A673 (cell line): ENCODE data around the gene TEX22.

ENCODE experiments used
- EZH2 ChIP-seq: fragments of 200-600 bp; sonication (generic); IDR thresholded peaks from 2 replicates; pipeline ENCODE4 v1.6.1; 2017; ENCODE audit warnings: borderline replicate concordance, low read depth, mild to moderate bottlenecking, mixed read lengths, antibody characterized with exemption, low read length; ENCODE audit not compliant: poor library complexity, severe bottlenecking
- TF ChIP-seq, protein P1 (sequence below): fragments of 300-800, 200-600 bp; sonication (generic); conservative IDR thresholded peaks from 2 replicates; pipeline ENCODE4 v1.5.1; 2017; ENCODE audit warnings: low read depth, mild to moderate bottlenecking, antibody characterized with exemption, low read length, moderate library complexity, mixed read lengths

- TF ChIP-seq, protein P1, sequence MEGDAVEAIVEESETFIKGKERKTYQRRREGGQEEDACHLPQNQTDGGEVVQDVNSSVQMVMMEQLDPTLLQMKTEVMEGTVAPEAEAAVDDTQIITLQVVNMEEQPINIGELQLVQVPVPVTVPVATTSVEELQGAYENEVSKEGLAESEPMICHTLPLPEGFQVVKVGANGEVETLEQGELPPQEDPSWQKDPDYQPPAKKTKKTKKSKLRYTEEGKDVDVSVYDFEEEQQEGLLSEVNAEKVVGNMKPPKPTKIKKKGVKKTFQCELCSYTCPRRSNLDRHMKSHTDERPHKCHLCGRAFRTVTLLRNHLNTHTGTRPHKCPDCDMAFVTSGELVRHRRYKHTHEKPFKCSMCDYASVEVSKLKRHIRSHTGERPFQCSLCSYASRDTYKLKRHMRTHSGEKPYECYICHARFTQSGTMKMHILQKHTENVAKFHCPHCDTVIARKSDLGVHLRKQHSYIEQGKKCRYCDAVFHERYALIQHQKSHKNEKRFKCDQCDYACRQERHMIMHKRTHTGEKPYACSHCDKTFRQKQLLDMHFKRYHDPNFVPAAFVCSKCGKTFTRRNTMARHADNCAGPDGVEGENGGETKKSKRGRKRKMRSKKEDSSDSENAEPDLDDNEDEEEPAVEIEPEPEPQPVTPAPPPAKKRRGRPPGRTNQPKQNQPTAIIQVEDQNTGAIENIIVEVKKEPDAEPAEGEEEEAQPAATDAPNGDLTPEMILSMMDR, result no peak
- no peak for TF ChIP-seq EZH2
These were observed 46.9 kb upstream of the TEX22 start for GRCh38 chr14:105351410-105351809.
